Neutrophil (primary cell): ENCODE results near the gene MN1.

ENCODE experiments used
- H3K27ac ChIP-seq: fragments of 200-600 bp; sonication (generic); 2 replicates; pipeline ENCODE4 v1.5.1; 2016; ENCODE audit warnings: mild to moderate bottlenecking, moderate library complexity
- H3K27me3 ChIP-seq: fragments of 200-600 bp; sonication (generic); 2 replicates; pipeline ENCODE4 v1.6.0; 2016; ENCODE audit warnings: mild to moderate bottlenecking
- H3K36me3 ChIP-seq: fragments of 200-600 bp; sonication (generic); 2 replicates; pipeline ENCODE4 v1.5.1; 2017
- H3K4me1 ChIP-seq, 2 experiments: fragments of 200-600 bp in 1 of 2; sonication (generic) in 1 of 2; 1 replicate in 1 of 2; 2 replicates in 1 of 2; pipeline versions ENCODE4 v1.5.1 to v1.6.1; 2013 to 2016; ENCODE audit warnings: low read depth in 1 of 2, low read length in 1 of 2, mild to moderate bottlenecking in 1 of 2, moderate library complexity in 1 of 2; ENCODE audit not compliant: control insufficient read depth in 1 of 2, insufficient read depth in 1 of 2
- H3K4me3 ChIP-seq, 2 experiments: fragments of 200-600 bp in 1 of 2; sonication (generic) in 1 of 2; 1 replicate in 1 of 2; 2 replicates in 1 of 2; pipeline ENCODE4 v1.5.1; 2013 to 2016; ENCODE audit warnings: low read depth in 1 of 2, low read length in 1 of 2, mild to moderate bottlenecking in 1 of 2, moderate library complexity in 1 of 2
- H3K9me3 ChIP-seq: fragments of 200-600 bp; sonication (generic); 2 replicates; pipeline ENCODE4 v1.5.1; 2016
- TF ChIP-seq, protein P1 (sequence below): fragments of 200-600 bp; sonication (generic); IDR thresholded peaks from 2 replicates; pipeline ENCODE4 v1.5.1; 2016; ENCODE audit warnings: antibody characterized with exemption

The MN1 gene

GRCh38 chr22:27724157-27724556 is 77.4 kb downstream of the MN1 start:
- H3K9me3 ChIP-seq, result no peaks in the 10 kb centered on the region
- no peak overlapping the region for H3K4me3 ChIP-seq
- TF ChIP-seq, protein P1, sequence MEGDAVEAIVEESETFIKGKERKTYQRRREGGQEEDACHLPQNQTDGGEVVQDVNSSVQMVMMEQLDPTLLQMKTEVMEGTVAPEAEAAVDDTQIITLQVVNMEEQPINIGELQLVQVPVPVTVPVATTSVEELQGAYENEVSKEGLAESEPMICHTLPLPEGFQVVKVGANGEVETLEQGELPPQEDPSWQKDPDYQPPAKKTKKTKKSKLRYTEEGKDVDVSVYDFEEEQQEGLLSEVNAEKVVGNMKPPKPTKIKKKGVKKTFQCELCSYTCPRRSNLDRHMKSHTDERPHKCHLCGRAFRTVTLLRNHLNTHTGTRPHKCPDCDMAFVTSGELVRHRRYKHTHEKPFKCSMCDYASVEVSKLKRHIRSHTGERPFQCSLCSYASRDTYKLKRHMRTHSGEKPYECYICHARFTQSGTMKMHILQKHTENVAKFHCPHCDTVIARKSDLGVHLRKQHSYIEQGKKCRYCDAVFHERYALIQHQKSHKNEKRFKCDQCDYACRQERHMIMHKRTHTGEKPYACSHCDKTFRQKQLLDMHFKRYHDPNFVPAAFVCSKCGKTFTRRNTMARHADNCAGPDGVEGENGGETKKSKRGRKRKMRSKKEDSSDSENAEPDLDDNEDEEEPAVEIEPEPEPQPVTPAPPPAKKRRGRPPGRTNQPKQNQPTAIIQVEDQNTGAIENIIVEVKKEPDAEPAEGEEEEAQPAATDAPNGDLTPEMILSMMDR, result no peak
- H3K27ac ChIP-seq, result no peak overlapping the region
- no peaks in the 10 kb centered on the region for H3K27me3 ChIP-seq
- H3K4me1 ChIP-seq, result no peaks in the 10 kb centered on the region
- no peaks in the 10 kb centered on the region for H3K36me3 ChIP-seq

DNA sequence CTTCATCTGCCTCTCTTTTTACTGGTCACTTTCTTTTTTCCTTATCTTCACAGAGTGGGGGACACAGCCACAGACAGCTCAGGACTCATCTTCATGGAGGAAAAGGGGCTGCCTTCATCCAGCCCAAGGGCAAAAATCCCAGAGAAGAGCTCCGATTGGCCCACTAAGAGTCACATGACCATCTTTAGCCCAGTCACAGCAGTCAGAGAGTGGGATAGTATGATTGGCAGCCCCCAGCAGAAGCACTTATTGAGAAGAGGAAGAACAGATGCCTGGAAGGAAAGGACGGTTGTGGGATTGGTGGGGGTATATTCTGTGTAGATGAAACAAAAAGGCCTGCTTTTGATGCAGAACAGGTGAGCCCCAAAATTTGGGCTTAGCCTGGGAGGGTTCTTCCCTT is 77.8 kb downstream of the MN1 start:
- Histone ChIP-seq H3K36me3 (no peaks in the 10 kb centered on the region), H3K4me3 (no peak overlapping the region), H3K4me1 (no peaks in the 10 kb centered on the region), H3K27ac (no peak overlapping the region), H3K9me3 (no peaks in the 10 kb centered on the region), H3K27me3 (no peaks in the 10 kb centered on the region)
- TF ChIP-seq, protein P1, result no peak

DNA sequence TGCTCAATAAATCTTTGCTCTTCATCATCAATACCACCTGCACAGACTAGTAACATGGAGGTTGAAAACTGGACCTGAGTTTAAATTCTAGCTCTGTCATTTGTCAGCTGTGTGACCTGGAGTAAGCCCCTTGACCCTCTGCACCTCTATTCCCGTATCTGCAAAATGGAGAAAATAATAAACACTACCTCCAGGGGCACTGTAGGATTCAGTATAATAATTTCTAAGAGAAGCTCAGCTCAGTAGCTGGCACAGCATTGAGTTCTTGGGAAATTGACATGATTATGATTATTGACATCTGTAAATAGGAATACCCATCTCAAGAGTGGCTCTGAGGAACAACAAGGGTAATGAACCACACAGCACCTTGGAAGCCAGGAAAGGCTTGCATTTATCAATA is 78.4 kb downstream of the MN1 start:
- H3K27ac ChIP-seq, result no peak overlapping the region

DNA sequence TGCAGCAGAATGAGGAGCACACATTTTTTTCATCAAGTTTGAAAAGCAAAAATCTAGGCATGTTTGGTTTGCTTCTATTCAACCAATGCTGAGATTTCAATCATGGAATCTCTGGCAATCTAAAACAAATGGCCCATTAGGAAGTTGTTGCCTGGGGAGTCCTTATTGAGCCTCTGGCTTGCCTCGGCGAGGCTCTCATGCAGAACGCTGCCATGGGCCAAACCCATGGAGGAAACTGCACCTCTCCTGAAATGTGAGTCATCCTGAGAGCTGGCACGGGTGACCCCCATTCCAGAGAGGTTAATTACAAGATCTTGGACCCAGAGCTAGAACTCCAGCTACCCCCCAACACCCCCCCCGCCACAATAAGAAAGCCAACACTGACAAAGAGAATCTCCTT is 80.7 kb downstream of the MN1 start:
- Histone ChIP-seq H3K4me3 (no peak overlapping the region), H3K27ac (no peak overlapping the region), H3K9me3 (no peaks in the 10 kb centered on the region), H3K4me1 (no peaks in the 10 kb centered on the region), H3K36me3 (no peaks in the 10 kb centered on the region), H3K27me3 (no peaks in the 10 kb centered on the region)
- TF ChIP-seq, protein P1, result no peak

More for the DNA sequence above, 78.4 kb downstream of the MN1 start:
- H3K36me3 ChIP-seq, result no peaks in the 10 kb centered on the region
- H3K9me3 ChIP-seq, result no peaks in the 10 kb centered on the region
- TF ChIP-seq, protein P1, result no peak
- H3K4me3 ChIP-seq, result no peak overlapping the region
- H3K27me3 ChIP-seq, result no peaks in the 10 kb centered on the region
- no peaks in the 10 kb centered on the region for H3K4me1 ChIP-seq

DNA sequence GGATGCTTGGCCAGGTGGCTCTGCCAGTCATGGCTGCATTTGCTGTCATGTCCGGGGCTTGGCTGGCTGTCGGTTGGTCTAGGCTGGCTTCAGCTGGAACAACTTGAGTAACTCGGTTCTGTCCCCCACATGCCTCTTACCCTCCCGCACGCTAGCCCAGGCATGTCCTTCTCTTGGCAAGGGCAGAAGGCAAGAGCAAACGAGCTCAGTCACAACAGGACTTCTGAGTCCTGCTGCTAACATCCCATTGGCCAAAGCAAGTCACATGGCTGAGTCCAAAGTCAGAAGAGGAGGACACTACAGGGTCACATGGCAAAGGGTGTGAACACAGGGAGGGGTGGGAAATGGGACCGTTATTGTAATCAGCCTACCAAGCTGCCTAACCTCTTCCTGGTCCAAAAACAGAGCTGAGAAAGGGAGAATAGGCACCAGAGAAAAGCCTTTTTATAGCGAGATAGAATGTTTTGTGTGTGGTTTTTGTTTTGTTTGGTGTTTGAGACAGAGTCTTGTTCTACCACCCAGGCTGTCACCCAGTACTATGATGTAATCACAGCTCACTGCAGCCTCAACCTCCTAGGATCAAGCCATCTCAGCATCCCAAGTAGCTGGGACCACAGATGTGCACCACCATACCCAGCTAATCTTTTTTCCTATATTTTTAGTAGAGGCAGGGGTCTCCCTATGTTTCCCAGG is 81.9 kb downstream of the MN1 start:
- TF ChIP-seq, protein P1, result no peak

DNA sequence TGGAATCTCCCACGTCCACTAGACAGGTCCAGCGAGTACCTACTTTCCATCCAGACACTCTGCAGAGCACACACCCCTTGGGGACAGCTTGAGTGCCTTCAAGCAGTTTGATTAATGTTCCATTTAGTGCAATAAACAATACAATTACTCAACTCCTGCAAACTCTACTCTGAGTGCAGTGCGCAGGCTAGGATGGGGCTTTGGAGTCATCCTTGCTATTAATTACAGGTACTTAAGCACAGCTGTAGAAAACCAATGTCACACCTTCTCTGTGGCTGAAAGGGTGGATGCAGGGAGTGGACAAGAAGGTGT is 82.6 kb downstream of the MN1 start:
- H3K4me1 ChIP-seq, result no peaks in the 10 kb centered on the region
- no peak overlapping the region for H3K4me3 ChIP-seq
- H3K9me3 ChIP-seq, result no peaks in the 10 kb centered on the region
- H3K27ac ChIP-seq, result no peak overlapping the region
- H3K27me3 ChIP-seq, result no peaks in the 10 kb centered on the region
- TF ChIP-seq, protein P1, result no peak
- no peaks in the 10 kb centered on the region for H3K36me3 ChIP-seq

More for the DNA sequence above, 81.9 kb downstream of the MN1 start:
- H3K9me3 ChIP-seq, result no peaks in the 10 kb centered on the region
- no peaks in the 10 kb centered on the region for H3K27me3 ChIP-seq
- no peak overlapping the region for H3K27ac ChIP-seq
- H3K4me1 ChIP-seq, result no peaks in the 10 kb centered on the region
- H3K36me3 ChIP-seq, result no peaks in the 10 kb centered on the region
- H3K4me3 ChIP-seq, result no peak overlapping the region
